Epithelial cell of esophagus (primary cell): ENCODE data around the gene NOD2.

Experiments used
- DNase-seq: peaks from one replicate; pipeline ENCODE4 v3.0.0; 2010; ENCODE audit warnings: low read depth
- H3K4me3 ChIP-seq: 2 replicates; pipeline ENCODE4 v1.5.1; 2011; ENCODE audit warnings: mild to moderate bottlenecking, low read length, control low read depth
- TF ChIP-seq, protein P1 (sequence below): IDR thresholded peaks from 2 replicates; pipeline ENCODE4 v1.5.1; 2011; ENCODE audit warnings: low read depth, mild to moderate bottlenecking, low read length, control low read depth, inconsistent platforms; ENCODE audit not compliant: insufficient read depth; ENCODE audit errors: missing control alignments

The NOD2 gene

DNA sequence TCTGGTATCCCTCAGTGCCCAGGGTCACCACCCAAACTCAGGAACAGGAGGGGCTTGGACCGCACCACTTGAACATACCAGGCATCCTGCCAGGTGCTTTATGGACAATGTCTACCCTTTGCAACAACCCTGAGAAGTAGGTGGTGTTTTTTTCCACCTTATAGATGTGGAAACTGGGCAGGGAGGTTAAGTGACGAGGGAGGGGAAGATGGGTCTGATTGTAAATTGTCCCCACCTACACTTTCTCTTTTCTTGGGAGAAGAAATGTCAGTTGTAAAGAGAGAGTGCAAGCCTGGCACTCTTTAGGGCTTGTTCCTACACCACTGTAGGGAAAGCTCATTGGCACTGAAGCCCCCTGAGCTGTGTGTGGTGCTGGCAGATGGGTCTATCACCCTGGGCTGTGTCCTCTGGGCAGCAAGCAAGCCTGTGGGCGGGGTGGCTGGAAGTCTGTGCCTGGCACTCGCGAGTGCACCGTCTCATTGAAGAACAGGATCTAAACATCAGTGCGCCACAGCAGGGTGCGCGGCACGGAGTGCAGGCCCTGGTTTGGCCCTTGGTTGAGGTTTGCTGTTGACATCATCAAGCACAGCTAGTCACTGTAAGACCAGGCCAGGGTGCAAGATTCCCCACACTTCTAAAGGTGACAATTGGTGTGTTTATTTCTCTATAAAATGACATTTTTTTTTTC, 15.1 kb downstream of the NOD2 start:
- H3K4me3 ChIP-seq = no peak overlapping the region
- DNase-seq = no peak
- TF ChIP-seq, protein P1, sequence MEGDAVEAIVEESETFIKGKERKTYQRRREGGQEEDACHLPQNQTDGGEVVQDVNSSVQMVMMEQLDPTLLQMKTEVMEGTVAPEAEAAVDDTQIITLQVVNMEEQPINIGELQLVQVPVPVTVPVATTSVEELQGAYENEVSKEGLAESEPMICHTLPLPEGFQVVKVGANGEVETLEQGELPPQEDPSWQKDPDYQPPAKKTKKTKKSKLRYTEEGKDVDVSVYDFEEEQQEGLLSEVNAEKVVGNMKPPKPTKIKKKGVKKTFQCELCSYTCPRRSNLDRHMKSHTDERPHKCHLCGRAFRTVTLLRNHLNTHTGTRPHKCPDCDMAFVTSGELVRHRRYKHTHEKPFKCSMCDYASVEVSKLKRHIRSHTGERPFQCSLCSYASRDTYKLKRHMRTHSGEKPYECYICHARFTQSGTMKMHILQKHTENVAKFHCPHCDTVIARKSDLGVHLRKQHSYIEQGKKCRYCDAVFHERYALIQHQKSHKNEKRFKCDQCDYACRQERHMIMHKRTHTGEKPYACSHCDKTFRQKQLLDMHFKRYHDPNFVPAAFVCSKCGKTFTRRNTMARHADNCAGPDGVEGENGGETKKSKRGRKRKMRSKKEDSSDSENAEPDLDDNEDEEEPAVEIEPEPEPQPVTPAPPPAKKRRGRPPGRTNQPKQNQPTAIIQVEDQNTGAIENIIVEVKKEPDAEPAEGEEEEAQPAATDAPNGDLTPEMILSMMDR = no peak

DNA sequence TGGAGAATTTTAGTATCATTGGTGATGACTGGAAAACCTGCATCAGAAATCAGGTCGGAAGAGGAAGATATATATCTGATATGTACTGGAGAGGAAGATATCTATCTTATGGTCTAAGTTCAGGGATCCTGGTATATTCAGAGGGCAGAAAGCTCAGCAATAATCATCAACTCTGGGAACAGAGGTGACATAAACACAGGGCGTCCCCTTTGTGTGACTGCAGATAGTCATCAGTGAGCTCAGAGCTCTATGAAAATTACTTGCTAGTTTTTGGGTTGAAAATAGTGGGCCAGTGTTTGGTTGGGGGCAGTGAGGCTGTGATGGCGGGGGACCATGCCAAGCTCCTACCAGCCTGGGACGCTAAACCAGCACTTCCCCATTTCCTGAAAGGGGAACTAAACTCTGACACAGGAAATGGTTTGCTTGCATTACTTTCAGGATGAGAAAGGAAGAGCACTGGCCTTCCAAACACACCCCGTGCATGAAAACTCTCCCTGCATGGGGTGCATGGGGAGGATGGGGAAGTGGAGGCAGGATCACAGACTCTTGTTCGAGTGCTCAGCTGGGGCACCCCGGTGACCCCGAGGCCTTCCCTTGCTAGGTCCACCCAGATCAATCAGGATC, 15.8 kb downstream of the NOD2 start:
- H3K4me3 ChIP-seq = no peak overlapping the region
- TF ChIP-seq, protein P1 = no peak
- DNase-seq = no peak

DNA sequence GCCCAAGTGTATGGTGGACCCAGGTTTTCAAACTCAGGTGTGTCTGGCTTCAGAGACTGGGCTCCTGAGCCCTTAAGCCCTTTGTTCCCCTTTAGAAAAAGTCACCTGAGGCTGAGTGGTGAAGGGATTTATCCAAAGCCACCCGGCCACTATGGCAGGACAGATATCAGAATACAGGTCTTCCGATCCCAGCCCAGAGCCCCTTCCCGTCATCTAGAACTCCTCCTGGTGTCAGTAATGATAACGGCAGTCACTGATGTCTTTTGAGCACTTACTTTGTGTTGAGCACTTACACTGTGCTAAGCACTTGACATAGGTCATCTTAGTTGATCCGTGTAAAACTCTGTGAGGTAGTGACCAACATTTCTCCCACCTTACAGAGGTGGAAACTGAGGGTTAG, 16.6 kb downstream of the NOD2 start:
- no peak for DNase-seq
- TF ChIP-seq, protein P1 = no peak
- H3K4me3 ChIP-seq = no peak overlapping the region

DNA sequence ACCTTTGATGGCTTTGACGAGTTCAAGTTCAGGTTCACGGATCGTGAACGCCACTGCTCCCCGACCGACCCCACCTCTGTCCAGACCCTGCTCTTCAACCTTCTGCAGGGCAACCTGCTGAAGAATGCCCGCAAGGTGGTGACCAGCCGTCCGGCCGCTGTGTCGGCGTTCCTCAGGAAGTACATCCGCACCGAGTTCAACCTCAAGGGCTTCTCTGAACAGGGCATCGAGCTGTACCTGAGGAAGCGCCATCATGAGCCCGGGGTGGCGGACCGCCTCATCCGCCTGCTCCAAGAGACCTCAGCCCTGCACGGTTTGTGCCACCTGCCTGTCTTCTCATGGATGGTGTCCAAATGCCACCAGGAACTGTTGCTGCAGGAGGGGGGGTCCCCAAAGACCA, 17.6 kb downstream of the NOD2 start:
- no peak overlapping the region for H3K4me3 ChIP-seq
- TF ChIP-seq, protein P1 = no peak
- DNase-seq = no peak

DNA sequence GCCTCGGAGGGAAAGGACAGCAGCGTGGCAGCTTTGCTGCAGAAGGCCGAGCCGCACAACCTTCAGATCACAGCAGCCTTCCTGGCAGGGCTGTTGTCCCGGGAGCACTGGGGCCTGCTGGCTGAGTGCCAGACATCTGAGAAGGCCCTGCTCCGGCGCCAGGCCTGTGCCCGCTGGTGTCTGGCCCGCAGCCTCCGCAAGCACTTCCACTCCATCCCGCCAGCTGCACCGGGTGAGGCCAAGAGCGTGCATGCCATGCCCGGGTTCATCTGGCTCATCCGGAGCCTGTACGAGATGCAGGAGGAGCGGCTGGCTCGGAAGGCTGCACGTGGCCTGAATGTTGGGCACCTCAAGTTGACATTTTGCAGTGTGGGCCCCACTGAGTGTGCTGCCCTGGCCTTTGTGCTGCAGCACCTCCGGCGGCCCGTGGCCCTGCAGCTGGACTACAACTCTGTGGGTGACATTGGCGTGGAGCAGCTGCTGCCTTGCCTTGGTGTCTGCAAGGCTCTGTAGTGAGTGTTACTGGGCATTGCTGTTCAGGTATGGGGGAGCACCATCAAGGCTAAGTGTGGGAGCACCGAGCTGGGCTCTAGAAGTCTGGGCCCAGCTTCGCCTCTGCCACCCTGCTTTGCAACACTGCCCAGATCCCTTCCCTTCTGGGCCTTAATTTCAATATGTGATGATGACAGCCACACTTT, 18.6 kb downstream of the NOD2 start:
- TF ChIP-seq, protein P1 = no peak
- no peak for DNase-seq
- no peak overlapping the region for H3K4me3 ChIP-seq

DNA sequence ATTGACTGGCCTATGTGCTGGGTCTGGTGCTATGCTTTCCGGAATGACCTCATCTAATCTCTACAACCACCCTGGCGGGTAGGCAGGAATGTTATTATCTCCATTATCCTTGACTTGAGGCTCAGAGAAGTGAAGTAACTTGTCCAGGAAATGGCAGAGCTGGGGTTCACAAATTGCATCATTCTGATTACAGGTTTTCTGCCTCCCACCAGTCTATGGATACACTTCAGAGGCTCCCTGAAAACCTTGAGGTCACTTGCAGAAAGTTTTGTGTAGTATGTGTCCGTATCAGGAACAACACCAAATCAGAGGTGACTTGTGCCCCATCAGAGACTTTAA, 19.1 kb downstream of the NOD2 start:
- TF ChIP-seq, protein P1 = no peak
- no peak overlapping the region for H3K4me3 ChIP-seq
- no peak for DNase-seq
